Left renal pelvis (tissue), 4 donors: Measurements from ENCODE around the gene DSP. TPM values are rescaled to one million over a fixed set of nuclear protein-coding genes. Genes with fewer than 3 reads are reported as not detected.

Experiments used
- DNase-seq, 4 donors: peaks; one replicate each; pipeline ENCODE4 v3.0.0-alpha.2; 2013; ENCODE audit warnings: low read depth in 4 of 4, low spot score in 3 of 4
- polyA plus RNA-seq, 4 donors: library from polyadenylated mRNA; unstranded; fragments of 120-200 nt; gene quantifications; one replicate each; pipeline ENCODE4 v1.2.1, GENCODE V29; 2013; ENCODE audit not compliant: insufficient read length in 4 of 4

The DSP gene
- polyA plus RNA-seq, 4 donors = 5.4 to 95.4 (median 69.9) TPM

DNA sequence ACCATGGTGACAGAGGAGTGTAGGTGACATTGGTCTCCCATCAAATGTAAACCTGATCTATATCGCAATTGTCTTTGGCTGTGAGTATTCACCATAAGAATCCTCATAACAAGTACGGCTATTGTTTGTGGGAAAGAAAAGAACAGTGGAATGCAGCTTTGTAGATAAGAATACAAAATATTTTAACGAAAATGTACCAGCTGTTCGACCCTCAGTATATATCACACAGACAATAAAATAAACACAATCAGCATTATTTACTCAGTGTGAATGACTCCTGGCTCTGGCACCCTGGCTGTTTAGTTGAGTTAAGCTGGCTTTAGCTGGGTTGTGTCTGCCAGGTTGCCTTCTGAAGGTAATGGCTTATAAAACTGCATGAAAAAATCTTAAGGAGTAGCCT is 91.9 kb downstream of the DSP start:
- DNase-seq = no peak

DNA sequence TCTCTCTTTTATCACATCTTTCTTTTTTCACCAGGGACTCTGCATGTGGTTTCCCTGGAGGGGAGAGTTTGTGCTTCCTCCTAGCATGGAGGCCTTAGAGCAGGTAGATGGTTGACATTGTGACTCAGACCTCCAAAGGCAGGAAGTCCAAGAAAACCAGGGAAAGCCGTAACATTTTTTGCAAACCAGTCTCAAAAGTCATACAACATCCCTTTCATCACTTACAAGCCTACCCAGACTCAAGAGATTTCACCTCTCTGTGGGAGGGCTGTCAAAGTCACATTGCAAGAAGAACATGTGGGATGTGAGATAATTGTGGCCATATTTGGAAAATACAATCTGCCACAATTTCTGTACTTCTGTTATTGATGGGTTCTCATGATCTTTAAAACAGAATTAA is 94.7 kb downstream of the DSP start:
- DNase-seq = no peak

Other genes with a start within 250 kb of the DSP start
- gene SSR1, start 228.5 kb upstream of the DSP start, polyA plus RNA-seq = 100 to 1,000 TPM; 122 to 152 (median 146) TPM
- gene CAGE1, start 151.9 kb upstream of the DSP start, polyA plus RNA-seq = under 1 TPM in 3 of 4 donors, not detected in 1; 0.09 to 0.17 (median 0.17) TPM
- 10 to 100 TPM; 33.6 to 36.7 (median 35.7) TPM for gene RIOK1, start 151.9 kb upstream of the DSP start, polyA plus RNA-seq
- gene SNRNP48, start 48.5 kb downstream of the DSP start, polyA plus RNA-seq = 10 to 100 TPM; 16.3 to 27.8 (median 22.5) TPM
- 1 to 10 TPM; 3.7 to 7.6 (median 7.3) TPM for gene BMP6, start 184.4 kb downstream of the DSP start, polyA plus RNA-seq